Measurements from ENCODE around the gene CYP24A1. TPM values are rescaled to one million over a fixed set of nuclear protein-coding genes. Genes with fewer than 3 reads are reported as not detected.

The CYP24A1 gene
- total RNA-seq: 1.2 TPM

DNA sequence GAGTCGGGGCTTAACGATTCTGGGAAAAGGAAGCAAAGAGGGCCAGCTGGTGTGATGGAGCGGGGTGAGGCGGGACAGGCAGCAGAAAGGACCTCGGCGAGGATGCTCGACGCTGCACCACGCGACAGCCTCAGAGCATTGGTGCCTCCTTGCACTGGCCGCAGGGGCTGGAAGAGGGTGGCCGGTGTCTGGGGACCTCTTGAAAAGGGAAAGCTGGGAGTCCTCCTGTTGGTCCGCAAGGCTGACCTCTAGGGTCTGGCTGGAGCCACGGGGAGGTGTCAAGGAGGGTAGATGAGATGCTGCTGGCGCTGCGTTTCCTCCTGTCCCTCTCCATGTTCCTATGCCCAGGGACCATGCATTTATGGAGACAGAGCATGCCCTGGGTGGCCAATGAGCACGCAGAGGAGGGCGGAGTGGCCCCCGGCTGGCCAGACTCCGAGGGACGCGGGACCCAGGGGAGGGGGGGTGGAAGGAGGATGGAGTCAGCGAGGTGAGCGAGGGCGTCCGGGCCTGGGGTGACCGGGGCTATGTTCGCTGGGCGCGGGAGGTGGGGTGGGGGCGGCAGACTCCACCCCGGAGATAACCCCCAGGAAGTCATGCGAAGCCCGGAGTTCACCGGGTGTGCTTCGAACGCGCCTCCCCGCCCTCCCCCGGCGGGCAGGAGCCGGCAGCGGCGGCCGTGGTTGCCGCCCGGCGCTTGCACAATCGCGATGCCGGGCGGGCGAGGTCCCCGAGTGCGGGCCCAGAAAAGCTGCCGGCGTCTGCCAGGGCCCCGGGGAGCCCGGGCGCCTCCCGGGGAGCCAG is at the start of gene CYP24A1:
TSS of gene CYP24A1 (minus strand) at position 334 of the 804 bp plus-strand sequence. CDS start 407 bp downstream, outside the sequence.

DNA sequence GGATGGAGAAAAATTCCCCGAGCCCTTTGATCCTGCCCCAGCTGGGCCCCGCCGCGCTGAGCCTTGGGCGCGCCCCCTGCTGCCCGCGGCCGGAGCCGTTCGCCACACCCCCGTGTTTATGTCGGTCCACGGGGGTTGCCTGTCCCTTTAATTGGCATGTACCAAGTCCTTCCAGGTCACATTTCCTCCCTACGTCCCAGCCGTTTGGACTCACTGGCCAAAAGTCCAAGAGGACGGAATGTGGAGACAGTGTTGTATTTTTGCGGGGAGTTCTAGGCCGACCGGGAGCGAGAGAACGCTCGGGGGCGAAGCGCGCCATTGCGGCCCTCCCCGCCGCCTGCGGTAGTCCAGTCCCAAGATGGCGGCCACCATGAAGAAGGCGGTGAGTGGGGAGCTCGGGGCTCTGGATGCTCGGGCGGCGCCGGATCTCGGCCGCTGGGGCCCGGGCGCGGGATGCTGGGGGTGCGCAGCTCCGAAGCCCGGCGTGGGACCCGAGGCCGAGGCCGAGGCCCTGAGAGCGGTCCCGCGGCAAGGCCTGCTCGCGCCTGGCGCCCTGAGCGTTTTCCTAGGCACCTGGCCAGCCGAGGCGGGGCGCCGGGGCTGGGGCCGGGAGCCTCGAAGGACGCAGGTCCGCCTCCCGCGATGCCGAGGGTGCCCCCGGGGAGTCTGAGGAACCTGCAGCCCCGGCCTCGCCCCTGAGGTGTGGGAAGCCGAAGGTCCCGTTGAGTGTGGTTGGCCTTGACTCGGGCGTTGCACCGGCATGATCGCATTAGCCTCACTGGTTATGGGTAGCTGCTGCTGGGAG is 34.2 kb upstream of the CYP24A1 start, which contains the start of gene PFDN4:
TSS of gene PFDN4 (plus strand) at position 345 of the 805 bp plus-strand sequence. CDS start at position 359, 14 bp downstream.

Other genes with a start within 250 kb of the CYP24A1 start
- gene BCAS1, start 103.4 kb downstream of the CYP24A1 start, total RNA-seq: 11.8 TPM
- 167 TPM for gene PFDN4, start 34.1 kb upstream of the CYP24A1 start, total RNA-seq

All from diencephalon (tissue), 1 donor.